ENCODE measurements around the gene BMP3.
A peak's percentile ranks its signal among the peaks of the same experiment; 100 is the strongest.
"Not testable (repeated sequence)": the region's sequence is repeated elsewhere in the genome, so short reads cannot be mapped to it uniquely, and the experiment has no call there.

Gene BMP3, protein sequence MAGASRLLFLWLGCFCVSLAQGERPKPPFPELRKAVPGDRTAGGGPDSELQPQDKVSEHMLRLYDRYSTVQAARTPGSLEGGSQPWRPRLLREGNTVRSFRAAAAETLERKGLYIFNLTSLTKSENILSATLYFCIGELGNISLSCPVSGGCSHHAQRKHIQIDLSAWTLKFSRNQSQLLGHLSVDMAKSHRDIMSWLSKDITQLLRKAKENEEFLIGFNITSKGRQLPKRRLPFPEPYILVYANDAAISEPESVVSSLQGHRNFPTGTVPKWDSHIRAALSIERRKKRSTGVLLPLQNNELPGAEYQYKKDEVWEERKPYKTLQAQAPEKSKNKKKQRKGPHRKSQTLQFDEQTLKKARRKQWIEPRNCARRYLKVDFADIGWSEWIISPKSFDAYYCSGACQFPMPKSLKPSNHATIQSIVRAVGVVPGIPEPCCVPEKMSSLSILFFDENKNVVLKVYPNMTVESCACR

DNA sequence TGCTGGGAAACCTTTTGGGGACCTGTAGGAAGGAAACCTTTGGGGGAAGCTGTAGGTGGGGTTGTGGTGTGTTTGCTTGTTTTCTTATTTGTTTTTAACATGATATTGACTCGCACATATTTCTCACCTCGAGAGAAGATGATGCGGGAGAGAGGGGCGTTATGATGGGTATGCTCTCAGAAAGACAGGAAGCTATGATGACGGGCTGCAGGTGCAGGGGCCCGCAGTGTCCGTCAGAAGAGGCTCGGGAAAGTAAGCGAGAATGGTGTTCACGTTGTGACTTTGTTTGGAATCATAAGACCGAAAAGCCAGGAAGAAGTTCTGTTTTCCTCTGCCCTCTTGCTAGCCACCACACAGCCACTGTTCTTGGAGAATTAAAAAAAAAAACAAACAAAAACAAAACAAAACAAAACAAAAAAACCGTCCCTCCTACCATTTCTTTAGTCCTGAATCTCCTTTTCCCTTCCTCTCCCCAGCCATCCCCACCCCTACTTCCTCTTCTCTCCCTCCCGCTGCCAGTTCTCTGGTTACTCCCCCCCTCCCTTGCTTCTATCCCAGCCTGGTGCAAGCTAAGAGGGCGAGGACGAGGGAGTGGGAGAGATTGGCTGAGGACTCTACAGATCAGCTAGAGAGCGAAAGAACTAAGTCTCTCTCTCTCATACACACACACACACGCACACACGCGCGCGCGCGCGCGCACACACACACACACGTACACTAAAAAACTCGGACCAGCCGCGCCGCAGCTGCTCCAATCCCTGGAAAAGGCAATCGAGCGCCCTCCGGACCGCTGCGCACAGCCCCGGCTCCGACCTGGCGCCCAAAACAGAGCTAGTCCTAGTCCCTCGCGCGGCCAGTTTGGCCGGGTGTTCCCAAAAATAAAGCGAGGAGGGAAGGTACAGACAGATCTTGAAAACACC is at the start of gene BMP3:
Gene BMP3, plus strand, starts transcription at position 648 of the 920 bp plus-strand sequence. CDS start 577 bp downstream, outside the sequence.
- DNase-seq = no peak

DNA sequence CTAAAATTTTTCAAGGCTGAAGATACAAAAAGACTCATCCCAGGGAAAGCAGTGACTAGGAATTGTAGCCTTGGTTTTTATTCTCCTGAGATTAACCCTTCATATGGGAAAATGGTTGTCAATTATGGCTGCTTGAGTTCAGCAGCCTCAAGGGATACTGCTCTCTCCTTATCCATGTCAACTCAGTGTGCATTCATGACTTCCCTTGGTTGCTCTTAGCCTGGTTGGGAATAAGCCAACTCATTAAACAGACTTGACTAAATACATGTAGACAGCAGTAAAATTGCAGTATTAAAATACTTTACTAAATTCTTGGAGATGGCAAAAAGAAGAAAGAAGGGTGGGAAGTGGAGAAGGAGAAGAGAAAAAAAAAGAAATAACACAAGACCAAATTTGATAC is 44.5 kb upstream of the BMP3 start:
- no peak for DNase-seq

GRCh38 chr4:80989921-80990544 is 40.5 kb upstream of the BMP3 start:
- peak; percentile 59 for DNase-seq

DNA sequence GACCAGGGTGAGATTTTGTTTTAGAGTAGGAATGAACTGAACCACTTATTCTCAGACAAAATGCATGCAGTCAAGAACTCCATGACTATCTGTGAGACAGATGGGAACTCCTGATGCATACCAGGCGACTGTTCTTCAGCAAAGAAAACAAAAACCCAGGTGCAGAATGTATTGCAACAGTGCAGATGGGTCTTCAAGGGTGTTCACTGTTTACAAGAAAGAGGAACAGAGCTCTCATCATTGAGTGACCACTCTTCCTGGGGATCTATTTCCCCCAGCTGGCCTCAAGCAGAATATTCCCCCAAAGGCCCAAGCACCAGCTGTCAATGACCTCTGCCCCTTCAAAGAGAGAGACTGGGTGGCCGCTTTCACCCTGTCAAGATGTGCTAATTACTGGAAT is 39.7 kb upstream of the BMP3 start:
- no peak for DNase-seq

- DNase-seq = no peak
Measured at GRCh38 chr4:80999943-81000342, 30.6 kb upstream of the BMP3 start.

DNA sequence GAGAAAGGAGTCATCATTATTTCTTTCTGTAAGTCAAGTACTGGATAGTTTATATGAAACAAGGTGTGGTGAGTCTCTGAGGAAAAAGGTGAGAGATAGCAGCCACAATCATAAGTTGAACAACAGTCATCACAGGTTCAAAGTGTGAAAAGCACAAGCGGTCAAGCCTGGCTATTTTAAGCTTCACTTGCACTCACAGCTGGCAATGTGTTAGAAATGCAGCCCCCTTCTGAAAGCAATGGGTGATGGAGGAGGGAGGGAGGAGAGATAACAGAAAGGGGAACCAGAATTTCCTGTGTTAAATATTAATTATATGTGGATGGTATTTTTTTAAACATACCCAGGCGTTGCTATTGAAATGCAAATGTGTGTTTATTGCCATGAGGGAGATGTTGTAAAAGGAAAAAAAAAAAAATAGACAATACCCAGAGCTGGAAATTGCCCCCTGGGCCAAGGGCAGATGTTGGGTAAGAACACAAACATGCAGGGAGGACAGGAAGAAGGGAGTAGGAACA is 26.9 kb upstream of the BMP3 start:
- no peak for DNase-seq

DNA sequence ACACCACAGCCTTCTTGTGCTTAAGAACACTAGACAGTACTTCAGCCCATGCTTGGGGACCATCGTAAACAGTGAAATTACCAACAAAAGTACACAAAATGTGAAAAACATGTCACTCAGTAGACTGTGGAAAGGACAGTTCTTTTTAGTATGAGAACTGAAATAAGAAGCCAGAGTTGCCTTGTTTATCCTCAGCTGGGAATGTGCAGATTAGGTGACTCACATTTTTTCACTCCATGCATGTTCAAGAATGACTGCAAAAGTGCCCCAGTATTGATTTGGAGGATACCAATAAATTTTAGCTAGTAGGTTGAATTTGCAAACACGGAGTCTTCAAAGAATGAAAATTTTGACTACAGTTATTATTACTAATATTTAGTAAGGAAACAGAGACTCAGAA is 23.1 kb upstream of the BMP3 start:
- DNase-seq = no peak

- not testable (repeated sequence) for DNase-seq
Measured at GRCh38 chr4:81016566-81016965, 13.9 kb upstream of the BMP3 start.

DNA sequence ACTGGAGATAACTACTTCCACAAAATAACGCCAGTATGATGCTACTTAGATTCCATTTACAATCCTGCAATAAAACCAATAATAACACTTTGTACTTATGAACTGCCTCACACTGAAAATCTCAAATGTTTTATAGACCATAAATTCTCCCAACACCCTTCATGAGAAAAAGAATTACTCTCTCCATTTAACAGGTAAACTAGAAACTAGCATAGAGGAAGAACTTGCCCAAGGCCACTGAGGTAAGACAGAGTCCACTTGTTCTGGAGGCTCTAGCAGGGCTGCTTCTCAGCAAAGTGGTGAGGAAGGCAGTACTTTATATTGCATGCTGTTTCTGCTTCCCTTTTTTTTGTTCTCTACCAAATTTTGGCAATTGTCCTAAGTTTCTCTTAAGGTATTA is 11.5 kb upstream of the BMP3 start:
- DNase-seq = no peak

- no peak for DNase-seq
Measured at GRCh38 chr4:81021142-81021944, 9.2 kb upstream of the BMP3 start.

- no peak for DNase-seq
Measured at GRCh38 chr4:81021981-81022380, 8.5 kb upstream of the BMP3 start.

DNA sequence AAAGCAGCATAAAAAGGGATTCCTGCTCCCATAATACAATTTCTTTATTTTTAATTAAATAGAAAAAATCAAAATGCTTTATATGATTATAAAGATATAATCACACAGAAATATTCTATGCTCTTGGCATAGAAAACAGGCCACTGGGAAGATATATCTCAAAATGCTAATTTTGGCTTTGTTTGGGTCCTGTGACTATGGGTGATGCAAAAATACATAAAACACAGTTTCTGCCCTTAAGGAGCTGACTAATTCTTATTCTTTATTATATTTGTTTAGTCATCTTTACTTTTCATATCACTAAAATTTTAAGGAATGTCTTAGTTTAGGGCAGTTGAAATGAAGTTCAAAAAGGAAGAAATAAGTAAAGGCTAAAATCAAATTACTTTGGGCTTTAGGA is 7.0 kb upstream of the BMP3 start:
- no peak for DNase-seq

GRCh38 chr4:81030981-81031791 is 678 bp downstream of the BMP3 start:
- no peak for DNase-seq

GRCh38 chr4:81031796-81032551 is 1.5 kb downstream of the BMP3 start:
- no peak for DNase-seq

DNA sequence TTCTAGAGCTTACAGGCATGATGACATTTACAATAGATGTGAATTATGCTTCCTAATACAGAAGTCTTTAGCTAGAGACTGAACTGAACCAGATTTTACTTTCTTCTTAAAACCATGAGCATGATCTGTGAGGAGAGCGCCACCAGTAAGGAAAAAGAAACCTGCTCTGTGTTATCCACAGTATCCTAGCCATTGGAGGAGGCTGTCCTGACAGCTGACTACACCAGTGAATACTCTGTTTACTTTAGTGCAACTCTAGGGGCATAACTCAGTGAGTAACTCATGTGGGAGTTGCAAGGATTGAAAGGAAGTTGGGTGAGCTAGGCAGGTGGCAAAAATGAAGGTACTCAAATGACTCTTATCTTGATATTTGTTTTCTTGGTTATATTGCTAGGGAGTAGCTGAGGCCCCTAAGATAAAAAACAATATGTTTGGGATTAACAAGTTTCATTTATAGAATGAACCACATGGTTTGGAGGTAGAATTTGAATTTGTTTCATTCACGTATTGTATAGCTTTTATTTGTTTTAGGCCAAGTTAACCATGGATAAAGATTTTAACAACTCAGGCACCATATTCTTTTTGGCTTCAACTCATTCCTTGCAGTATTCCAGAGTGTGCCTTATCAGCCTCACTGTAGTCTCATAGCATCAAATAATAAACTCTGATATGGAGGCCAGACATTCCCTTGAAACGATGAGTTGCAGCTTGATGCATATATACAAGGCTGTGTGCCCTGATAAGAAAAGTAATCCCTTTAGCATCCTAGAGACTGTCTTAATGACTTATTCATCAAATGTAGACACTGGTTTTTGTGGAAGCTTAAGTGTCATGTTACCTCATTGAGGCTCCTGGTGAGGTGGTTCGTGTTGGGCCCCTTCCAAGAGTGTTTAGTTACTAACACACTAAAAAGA is 2.5 kb downstream of the BMP3 start:
- DNase-seq = no peak

DNA sequence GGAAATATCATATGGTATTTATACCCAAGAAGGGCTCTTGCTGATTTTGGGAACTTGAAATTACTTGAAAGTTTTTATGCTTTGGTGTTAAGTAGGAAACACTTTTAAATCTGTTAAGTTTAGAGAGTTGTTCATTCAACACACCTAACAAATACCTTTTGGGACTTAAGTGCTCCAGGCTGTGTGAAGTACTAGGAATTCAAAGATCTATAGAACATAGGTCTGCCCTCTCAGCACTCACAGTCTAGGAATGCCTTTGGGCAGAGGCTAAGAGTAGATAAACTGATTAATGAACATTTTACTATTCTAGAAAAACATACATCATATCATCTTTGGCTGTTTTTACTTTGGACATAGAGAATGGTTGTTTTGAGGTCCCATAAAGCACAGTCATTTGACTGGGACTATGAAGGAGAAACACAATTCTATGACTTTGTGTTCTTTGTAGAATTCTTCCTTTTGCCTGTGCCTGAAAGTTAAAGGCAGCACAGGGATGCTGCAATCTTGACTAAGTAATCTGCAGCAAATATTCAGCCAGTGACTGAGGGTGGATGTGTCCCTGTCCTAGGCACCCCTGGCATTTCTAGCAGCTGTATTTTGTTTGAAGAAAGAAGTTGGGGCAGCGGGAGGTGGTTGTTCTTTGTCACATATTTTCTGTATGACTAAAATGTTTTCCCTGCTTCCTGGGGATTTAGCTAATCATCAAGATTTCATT is 8.3 kb downstream of the BMP3 start:
- no peak for DNase-seq

GRCh38 chr4:81039351-81039972 is 9.0 kb downstream of the BMP3 start:
- no peak for DNase-seq

DNA sequence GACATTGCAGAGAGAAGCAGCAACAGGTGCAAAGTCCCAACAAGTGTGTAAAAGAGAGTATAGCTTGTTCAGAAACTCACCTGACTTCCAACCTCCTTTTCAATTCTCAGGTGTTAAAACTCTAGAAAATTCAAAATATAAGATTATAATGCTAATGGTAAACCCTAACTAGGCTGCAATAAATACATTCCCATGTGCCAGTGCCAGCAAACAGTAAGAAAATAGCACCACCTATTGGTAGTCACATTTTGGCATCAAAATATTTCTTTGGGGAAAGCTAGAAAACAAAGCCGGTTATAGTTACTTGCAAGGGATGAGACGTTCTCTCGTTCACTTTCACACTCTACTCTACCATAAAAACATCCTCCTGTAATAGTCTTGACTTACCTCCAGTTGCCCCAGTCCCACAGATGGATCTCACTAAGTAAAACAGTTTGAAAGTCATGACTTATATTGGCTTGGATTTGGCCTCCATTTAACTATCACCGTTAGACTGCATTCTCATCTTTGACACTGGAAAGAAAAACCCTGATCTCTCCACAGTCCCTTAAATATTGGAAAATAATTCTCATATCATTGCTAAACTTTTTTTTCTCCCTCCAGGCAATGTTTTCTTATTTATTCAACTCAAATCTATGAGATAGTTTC is 9.6 kb downstream of the BMP3 start:
- DNase-seq = peak; percentile 51
